Psoas muscle (tissue), 8 donors: Measurements from ENCODE around the gene PARP1. TPM values are rescaled to one million over a fixed set of nuclear protein-coding genes. Genes with fewer than 3 reads are reported as not detected.
"Not testable (repeated sequence)": the region's sequence is repeated elsewhere in the genome, so short reads cannot be mapped to it uniquely, and the experiment has no call there.

Experiments
- ATAC-seq, 4 donors: fragments of 200-7000 bp; cut with Tn5 transposase; one replicate each; pipeline ENCODE4 v1.9.1; 2020; ENCODE audit warnings: moderate library complexity in 3 of 4, mild to moderate bottlenecking in 2 of 4
- DNase-seq, 2 donors: peaks; one replicate each; pipeline ENCODE4 v3.0.0-alpha.2; 2020
- H3K27ac ChIP-seq: fragments of 200-600 bp; one replicate; pipeline ENCODE4 v1.8.0; 2022
- H3K27me3 ChIP-seq, 3 donors: fragments of 200-600 bp in 1 of 3; one replicate each; pipeline versions ENCODE4 v1.6.1 to v1.8.0; 2013 to 2022; ENCODE audit warnings: low read length in 2 of 3, mild to moderate bottlenecking in 2 of 3, moderate library complexity in 1 of 3; ENCODE audit not compliant: insufficient read depth in 3 of 3
- H3K36me3 ChIP-seq, 2 donors: fragments of 200-600 bp in 1 of 2; one replicate each; pipeline versions ENCODE4 v1.6.1 to v1.8.0; 2013 to 2022; ENCODE audit warnings: low read depth in 1 of 2, mild to moderate bottlenecking in 1 of 2, moderate library complexity in 1 of 2; ENCODE audit not compliant: insufficient read depth in 1 of 2
- H3K4me1 ChIP-seq: fragments of 200-600 bp; one replicate; pipeline ENCODE4 v1.8.0; 2022
- H3K4me3 ChIP-seq: fragments of 200-600 bp; one replicate; pipeline ENCODE4 v1.8.0; 2022; ENCODE audit warnings: mild to moderate bottlenecking
- H3K9me3 ChIP-seq: fragments of 200-600 bp; one replicate; pipeline ENCODE4 v1.8.0; 2022
- WGBS, 3 donors: extraction: QIAGEN DNeasy Blood & Tissue Kit; methylation state at CpG; one replicate each; pipeline versions ENCODE4 v1.1.6 to v1.1.7; 2013; 5-methylcytosine and 5-hydroxymethylcytosine counted together
- intact Hi-C, 2 donors: fragments of 100-400 bp; cut with DNase I; formaldehyde crosslinking; loops; one replicate each; pipeline versions ENCODE4 v1.11.0 to v1.14.2; 2022
- polyA plus RNA-seq, 3 donors: library from polyadenylated mRNA; stranded (reverse); fragments of 200-250 nt; gene quantifications; one replicate each; pipeline ENCODE4 v1.2.3, GENCODE V29; 2013
- total RNA-seq, 4 donors: library from RNA; stranded (reverse); fragmentation: NEBNext Ultra II Directional in 2 of 4; extraction: Animal tissue kit (Norgen Biotek cat#: 25700) in 2 of 4; gene quantifications; one replicate each; pipeline versions ENCODE4 v1.2.1 to v1.2.4, GENCODE V29; 2021 to 2023
- TF ChIP-seq, protein P1 (sequence below): fragments of 200-600 bp; IDR thresholded peaks from one replicate; pipeline ENCODE4 v1.8.0; 2022; ENCODE audit warnings: antibody characterized with exemption
- donor health status: healthy with polysubstance abuse.
- donor health status: DM: no; HTN: no; CAD: no; lungs with moderate emphysema.
- donor health status: Bipolar disorder and iron deficiency.
- donor health status: healthy.
- donor health status: DM: yes; HTN: yes; CAD: no.
- donor health status: DM: no; HTN: no; CAD: no.
- donor health status: DM: no; HTN: no; CAD: no.
- donor health status: DM: yes; HTN: yes; CAD: no.

PARP1 gene
- total and polyA plus RNA-seq, 7 donors, result 23.8 to 85.8 (median 54.7) TPM

DNA sequence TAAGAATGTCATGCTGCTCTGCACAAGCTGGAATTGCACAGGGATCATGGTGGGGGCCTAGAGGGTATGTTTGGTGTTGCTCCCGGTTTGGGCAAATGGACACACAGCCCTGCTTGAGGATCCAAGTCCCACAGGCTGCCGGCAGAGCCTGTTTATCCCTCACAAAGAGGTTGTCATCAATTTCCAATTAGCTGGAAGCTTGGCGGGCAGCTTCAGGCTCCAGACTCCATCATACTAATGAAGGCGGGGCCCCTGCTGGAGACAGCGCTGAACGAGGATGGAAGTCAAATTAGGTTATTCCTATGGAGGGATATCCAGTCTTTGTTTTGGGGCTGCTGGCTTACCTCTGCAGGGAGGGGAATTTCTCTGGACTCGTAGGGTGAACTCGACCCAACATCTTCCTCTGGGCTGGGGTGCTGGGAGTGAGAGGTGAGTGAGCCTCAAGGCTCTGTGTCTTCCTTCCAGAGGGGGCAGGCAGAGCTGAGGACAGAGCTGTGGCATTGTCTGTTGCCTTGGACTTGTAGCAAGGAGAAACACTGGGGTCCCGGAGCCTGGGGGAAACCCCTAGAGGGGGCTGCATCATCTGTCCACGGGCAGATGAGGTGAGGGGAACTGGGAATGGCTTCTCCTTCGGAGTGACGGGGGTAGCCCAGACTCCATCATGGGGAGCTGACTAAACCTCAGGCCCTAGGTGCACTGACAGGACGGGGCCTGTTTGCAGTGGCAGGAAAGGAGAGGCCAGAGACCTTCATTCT, 24.9 kb upstream of the PARP1 start:
- Histone ChIP-seq H3K9me3 (peaks cover 2% of the 10 kb centered on the region), H3K27me3 (peaks cover 0 to 6% (median 2%) of the 10 kb centered on the region in 3 donors), H3K4me1 (no peaks in the 10 kb centered on the region), H3K4me3 (no peak overlapping the region), H3K36me3 (no peaks in the 10 kb centered on the region), H3K27ac (no peak overlapping the region)
- DNase-seq (no peak), ATAC-seq (no peak)
- 73 to 77% (median 75%) methylated on average over 13 of the region's 13 CpGs for WGBS, 3 donors
- TF ChIP-seq, protein P1, sequence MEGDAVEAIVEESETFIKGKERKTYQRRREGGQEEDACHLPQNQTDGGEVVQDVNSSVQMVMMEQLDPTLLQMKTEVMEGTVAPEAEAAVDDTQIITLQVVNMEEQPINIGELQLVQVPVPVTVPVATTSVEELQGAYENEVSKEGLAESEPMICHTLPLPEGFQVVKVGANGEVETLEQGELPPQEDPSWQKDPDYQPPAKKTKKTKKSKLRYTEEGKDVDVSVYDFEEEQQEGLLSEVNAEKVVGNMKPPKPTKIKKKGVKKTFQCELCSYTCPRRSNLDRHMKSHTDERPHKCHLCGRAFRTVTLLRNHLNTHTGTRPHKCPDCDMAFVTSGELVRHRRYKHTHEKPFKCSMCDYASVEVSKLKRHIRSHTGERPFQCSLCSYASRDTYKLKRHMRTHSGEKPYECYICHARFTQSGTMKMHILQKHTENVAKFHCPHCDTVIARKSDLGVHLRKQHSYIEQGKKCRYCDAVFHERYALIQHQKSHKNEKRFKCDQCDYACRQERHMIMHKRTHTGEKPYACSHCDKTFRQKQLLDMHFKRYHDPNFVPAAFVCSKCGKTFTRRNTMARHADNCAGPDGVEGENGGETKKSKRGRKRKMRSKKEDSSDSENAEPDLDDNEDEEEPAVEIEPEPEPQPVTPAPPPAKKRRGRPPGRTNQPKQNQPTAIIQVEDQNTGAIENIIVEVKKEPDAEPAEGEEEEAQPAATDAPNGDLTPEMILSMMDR, result no peak
- intact Hi-C loops, result no loop called here

DNA sequence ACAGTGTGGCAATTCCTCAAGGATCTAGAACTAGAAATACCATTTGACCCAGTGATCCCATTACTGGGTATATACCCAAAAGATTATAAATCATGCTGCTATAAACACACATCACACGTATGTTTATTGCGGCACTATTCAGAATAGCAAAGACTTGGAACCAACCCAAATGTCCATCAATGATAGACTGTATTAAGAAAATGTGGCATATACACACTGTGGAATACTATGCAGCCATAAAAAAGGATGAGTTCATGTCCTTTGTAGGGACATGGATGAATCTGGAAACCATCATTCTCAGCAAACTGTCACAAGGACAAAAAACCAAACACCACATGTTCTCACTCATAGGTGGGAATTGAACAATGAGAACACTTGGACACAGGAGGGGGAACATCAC, 24.0 kb upstream of the PARP1 start:
- intact Hi-C loops, result not testable (repeated sequence)

DNA sequence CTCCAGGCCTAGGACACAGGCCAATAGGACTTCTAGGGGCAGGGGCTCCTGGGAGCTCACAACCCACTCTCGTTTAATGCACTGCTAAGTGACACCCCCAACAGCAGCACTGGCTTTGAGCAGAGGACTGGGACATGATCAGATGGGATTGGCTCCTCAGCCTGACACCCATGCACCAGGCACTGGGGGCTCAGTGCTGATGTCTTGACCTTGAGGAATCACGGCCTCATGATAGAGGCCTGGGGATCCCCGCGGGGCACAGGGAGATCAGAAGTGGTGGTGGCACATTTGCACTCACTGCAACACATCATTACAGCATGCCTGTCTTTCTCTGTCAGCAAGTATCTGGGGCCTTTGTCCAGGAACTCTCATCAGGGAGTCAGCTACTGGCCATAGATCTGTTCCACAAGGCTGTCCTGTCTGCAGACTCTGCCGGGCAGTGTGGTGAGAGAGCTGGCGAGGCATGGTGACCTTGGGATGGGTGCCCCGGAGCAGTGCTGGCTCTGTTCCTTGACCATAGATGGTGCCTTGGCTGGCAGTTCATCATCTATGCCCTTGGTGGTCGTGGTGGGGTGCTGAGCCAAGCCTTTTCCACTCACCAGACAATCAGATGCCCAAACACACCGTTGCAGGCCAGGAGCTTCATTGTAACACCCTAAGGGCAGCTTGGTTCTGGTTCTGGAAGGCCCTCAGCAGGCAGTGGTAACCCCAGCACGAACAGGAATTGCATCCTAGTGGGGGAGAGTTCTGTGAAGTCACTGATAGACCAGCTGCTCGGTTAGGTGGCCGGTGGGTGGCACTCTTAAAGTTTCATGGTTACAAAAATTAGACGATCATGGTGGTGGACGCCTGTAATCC, 22.2 kb upstream of the PARP1 start:
- no peaks in the 10 kb centered on the region for H3K4me1 ChIP-seq
- peaks cover 0 to 14% (median 2%) of the 10 kb centered on the region in 3 donors for H3K27me3 ChIP-seq
- H3K27ac ChIP-seq, result no peak overlapping the region
- TF ChIP-seq, protein P1, result no peak
- ATAC-seq (peak in 1 of 4 donors; percentile 58), DNase-seq (no peak)
- no peak overlapping the region for H3K4me3 ChIP-seq
- 72 to 78% (median 73%) methylated on average over 14 of the region's 14 CpGs for WGBS, 3 donors
- intact Hi-C loops, result loop anchor here in 1 of 2 donors (10.0 kb wide), 1 partner anchor 175 kb away; no protein-coding TSS in a partner anchor
- no peaks in the 10 kb centered on the region for H3K9me3 ChIP-seq
- H3K36me3 ChIP-seq, result no peaks in the 10 kb centered on the region

More for the DNA sequence above, 24.0 kb upstream of the PARP1 start:
- 97 to 98% (median 98%) methylated on average over 2 of the region's 2 CpGs for WGBS, 3 donors
- not testable (repeated sequence) for H3K36me3 ChIP-seq, DNase-seq, H3K4me3 ChIP-seq, H3K27ac ChIP-seq, H3K9me3 ChIP-seq, ATAC-seq, H3K4me1 ChIP-seq
- peaks cover 0 to 14% (median 2%) of the 10 kb centered on the region in 3 donors for H3K27me3 ChIP-seq

DNA sequence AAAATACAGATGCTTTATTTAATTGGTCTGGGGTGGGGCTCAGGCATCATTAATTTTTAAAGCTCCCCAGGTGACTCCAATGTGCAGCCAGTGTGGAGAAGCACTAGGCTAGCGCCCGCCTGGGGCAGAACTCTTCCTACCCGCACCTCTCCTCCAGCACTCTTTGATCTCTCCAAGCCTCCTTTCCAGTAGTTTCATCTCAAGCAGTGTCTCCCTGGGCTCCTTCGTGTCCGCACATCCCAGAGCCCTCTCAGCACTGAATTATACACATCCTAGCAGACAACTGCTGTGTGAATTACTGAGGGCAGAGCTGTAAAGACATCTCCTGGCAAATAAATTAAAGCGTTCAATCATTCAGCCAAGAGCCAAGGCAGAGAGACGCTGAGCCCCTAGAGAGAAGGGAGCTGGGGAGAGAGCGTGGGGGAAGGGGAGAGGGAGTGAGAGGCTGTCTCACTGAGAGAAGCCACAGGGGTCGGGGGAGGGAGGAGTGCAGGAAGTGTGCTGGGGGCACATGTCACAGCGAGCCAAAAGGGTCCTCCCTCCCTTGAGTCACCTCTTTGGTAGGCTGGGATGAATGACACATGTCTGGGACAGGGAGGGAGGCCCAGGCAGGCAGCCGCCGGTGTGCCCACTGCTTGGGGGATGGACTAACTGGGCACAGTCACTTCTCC, 21.0 kb upstream of the PARP1 start:
- no peak overlapping the region for H3K27ac ChIP-seq
- H3K4me1 ChIP-seq, result peaks cover 3% of the 10 kb centered on the region
- intact Hi-C loops, result loop anchor here in 1 of 2 donors (10.0 kb wide), 1 partner anchor 176 kb away; no protein-coding TSS in a partner anchor
- no peak for DNase-seq
- no peak overlapping the region for H3K4me3 ChIP-seq
- H3K9me3 ChIP-seq, result no peaks in the 10 kb centered on the region
- ATAC-seq, result no peak
- TF ChIP-seq, protein P1, result no peak
- WGBS, 3 donors, result 58 to 71% (median 61%) methylated on average over 12 of the region's 12 CpGs
- no peaks in the 10 kb centered on the region for H3K36me3 ChIP-seq
- H3K27me3 ChIP-seq, result peaks cover 0 to 14% (median 2%) of the 10 kb centered on the region in 3 donors
